SK-MEL-5 (cell line): Measurements from ENCODE around the gene SAXO1. TPM values are rescaled to one million over a fixed set of nuclear protein-coding genes. Genes with fewer than 3 reads are reported as not detected.
"Not testable (repeated sequence)": the region's sequence is repeated elsewhere in the genome, so short reads cannot be mapped to it uniquely, and the experiment has no call there.

Source experiments
- DNase-seq: peaks from one replicate; pipeline ENCODE4 v3.0.0-alpha.2; 2016; ENCODE audit warnings: low read depth, low spot score
- in situ Hi-C: cut with HindIII; loops from 2 replicates; pipeline ENCODE4 v1.10.0; 2016; ENCODE audit warnings: low sequenced_read_pairs, high pct_unique_total_duplicates, low pct_unique_long_range_greater_than_20kb
- total RNA-seq: library from RNA; depleted of rRNA; stranded (reverse); fragments of >200 nt; shearing (Covaris generic); gene quantifications from 2 replicates; pipeline ENCODE4 v1.2.3, GENCODE V29; 2014

SAXO1 gene
- total RNA-seq, 1 experiment from 2014 or later: not detected

GRCh38 chr9:19018201-19018600 is 14.8 kb downstream of the SAXO1 start:
- no peak for DNase-seq
- in situ Hi-C loops: no loop called here

GRCh38 chr9:19009391-19009965 is 23.5 kb downstream of the SAXO1 start:
- DNase-seq: no peak
- in situ Hi-C loops: no loop called here

- no peak for DNase-seq
- in situ Hi-C loops: no loop called here
These were observed 32.9 kb downstream of the SAXO1 start for GRCh38 chr9:19000133-19000532.

- in situ Hi-C loops: no loop called here
- DNase-seq: no peak
These were observed 33.7 kb downstream of the SAXO1 start for GRCh38 chr9:18999173-18999785.

GRCh38 chr9:18997151-18997550 is 35.9 kb downstream of the SAXO1 start:
- in situ Hi-C loops: no loop called here
- DNase-seq: no peak

GRCh38 chr9:18996211-18996610 is 36.8 kb downstream of the SAXO1 start:
- in situ Hi-C loops: no loop called here
- DNase-seq: no peak

- in situ Hi-C loops: no loop called here
- DNase-seq: no peak
These were observed 38.6 kb downstream of the SAXO1 start for GRCh38 chr9:18994263-18994916.

GRCh38 chr9:18991197-18991596 is 41.8 kb downstream of the SAXO1 start:
- in situ Hi-C loops, DNase-seq: not testable (repeated sequence)

- in situ Hi-C loops: no loop called here
- DNase-seq: no peak
These were observed 42.5 kb downstream of the SAXO1 start for GRCh38 chr9:18990494-18990893.

- no peak for DNase-seq
- in situ Hi-C loops: no loop called here
These were observed 43.1 kb downstream of the SAXO1 start for GRCh38 chr9:18989865-18990264.

GRCh38 chr9:18989097-18989496 is 43.9 kb downstream of the SAXO1 start:
- in situ Hi-C loops: no loop called here

GRCh38 chr9:18988003-18988402 is 45.0 kb downstream of the SAXO1 start:
- in situ Hi-C loops: no loop called here
- DNase-seq: no peak

More at GRCh38 chr9:18989097-18989496, 43.9 kb downstream of the SAXO1 start:
- no peak for DNase-seq

GRCh38 chr9:18985996-18986395 is 47.0 kb downstream of the SAXO1 start:
- peak; percentile 67 for DNase-seq
- in situ Hi-C loops: no loop called here

GRCh38 chr9:18985464-18985951 is 47.5 kb downstream of the SAXO1 start:
- DNase-seq: peak; percentile 3
- in situ Hi-C loops: no loop called here

- in situ Hi-C loops: no loop called here
- DNase-seq: no peak
These were observed 50.8 kb downstream of the SAXO1 start for GRCh38 chr9:18982262-18982620.

GRCh38 chr9:18981476-18982261 is 51.3 kb downstream of the SAXO1 start:
- no peak for DNase-seq
- in situ Hi-C loops: no loop called here

- in situ Hi-C loops: no loop called here
- no peak for DNase-seq
These were observed 52.8 kb downstream of the SAXO1 start for GRCh38 chr9:18980189-18980588.

GRCh38 chr9:18979367-18979766 is 53.6 kb downstream of the SAXO1 start:
- peak; percentile 71 for DNase-seq
- in situ Hi-C loops: no loop called here
